Measurements from ENCODE around the gene C9orf40. TPM values are rescaled to one million over a fixed set of nuclear protein-coding genes. Genes with fewer than 3 reads are reported as not detected.

Gene C9orf40
- 10 to 100 TPM in 1 of 2 donors, 1 to 10 TPM in 1; 5.5 to 11.0 TPM for total RNA-seq

GRCh38 chr9:74952201-74953151 lies at the start of gene C9orf40:
Gene C9orf40 (minus strand): TSS chr9:74952912. CDS start chr9:74952611, 301 bp downstream.

Other genes starting within 250 kb of the C9orf40 start
- gene TRPM6, start 65.0 kb downstream of the C9orf40 start, total RNA-seq: under 1 TPM; under 0.01 to 0.33 TPM
- gene CARNMT1, start 75.4 kb upstream of the C9orf40 start, total RNA-seq: 10 to 100 TPM; 22.7 to 23.3 TPM
- gene NMRK1, start 135.2 kb upstream of the C9orf40 start, total RNA-seq: 10 to 100 TPM; 12.0 to 16.0 TPM
- gene OSTF1, start 135.6 kb upstream of the C9orf40 start, total RNA-seq: 10 to 100 TPM; 33.0 to 38.0 TPM